ENCODE results near the gene STK24.

DNA sequence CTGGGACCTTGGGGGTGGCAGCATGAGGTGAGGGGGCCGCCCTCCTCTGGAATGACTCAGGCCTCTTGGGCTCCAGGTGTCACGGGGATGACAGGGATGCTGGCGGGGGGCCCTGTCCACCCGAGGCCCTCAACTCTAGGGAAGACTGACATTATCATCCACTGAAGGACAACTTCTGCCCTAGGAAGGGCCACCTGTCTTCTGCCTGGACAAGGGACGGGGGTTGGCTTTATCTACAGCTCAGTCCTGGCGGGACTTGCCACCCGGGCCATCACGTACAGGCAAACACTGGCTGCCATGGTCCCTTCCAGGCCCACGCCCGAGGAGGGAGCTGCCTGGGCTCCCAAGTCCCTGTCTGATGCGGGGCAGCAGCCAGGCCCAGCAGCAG is 130.7 kb downstream of the STK24 start:
- no peak for TF ChIP-seq RFX5 (IDR thresholded peaks at IDR 0.05)
- TF ChIP-seq, protein P1, sequence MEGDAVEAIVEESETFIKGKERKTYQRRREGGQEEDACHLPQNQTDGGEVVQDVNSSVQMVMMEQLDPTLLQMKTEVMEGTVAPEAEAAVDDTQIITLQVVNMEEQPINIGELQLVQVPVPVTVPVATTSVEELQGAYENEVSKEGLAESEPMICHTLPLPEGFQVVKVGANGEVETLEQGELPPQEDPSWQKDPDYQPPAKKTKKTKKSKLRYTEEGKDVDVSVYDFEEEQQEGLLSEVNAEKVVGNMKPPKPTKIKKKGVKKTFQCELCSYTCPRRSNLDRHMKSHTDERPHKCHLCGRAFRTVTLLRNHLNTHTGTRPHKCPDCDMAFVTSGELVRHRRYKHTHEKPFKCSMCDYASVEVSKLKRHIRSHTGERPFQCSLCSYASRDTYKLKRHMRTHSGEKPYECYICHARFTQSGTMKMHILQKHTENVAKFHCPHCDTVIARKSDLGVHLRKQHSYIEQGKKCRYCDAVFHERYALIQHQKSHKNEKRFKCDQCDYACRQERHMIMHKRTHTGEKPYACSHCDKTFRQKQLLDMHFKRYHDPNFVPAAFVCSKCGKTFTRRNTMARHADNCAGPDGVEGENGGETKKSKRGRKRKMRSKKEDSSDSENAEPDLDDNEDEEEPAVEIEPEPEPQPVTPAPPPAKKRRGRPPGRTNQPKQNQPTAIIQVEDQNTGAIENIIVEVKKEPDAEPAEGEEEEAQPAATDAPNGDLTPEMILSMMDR (IDR thresholded peaks at IDR 0.05): no peak
- TF ChIP-seq, protein P2, sequence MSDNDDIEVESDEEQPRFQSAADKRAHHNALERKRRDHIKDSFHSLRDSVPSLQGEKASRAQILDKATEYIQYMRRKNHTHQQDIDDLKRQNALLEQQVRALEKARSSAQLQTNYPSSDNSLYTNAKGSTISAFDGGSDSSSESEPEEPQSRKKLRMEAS (IDR thresholded peaks at IDR 0.05): no peak
- no peak for TF ChIP-seq RAD21 (conservative IDR thresholded peaks at IDR 0.05 in 1 of 2, IDR thresholded peaks at IDR 0.05 in 1 of 2)
- no peak for TF ChIP-seq SREBF2 (IDR thresholded peaks at IDR 0.05)
- no peak for TF ChIP-seq POLR2A (IDR thresholded peaks at IDR 0.05; ENCODE audit: low read length)
- no peak for TF ChIP-seq BHLHE40 (IDR thresholded peaks at IDR 0.05; ENCODE audit: low read depth, low read length)
- no peak for TF ChIP-seq EHMT2 (IDR thresholded peaks at IDR 0.05; ENCODE audit: low read depth)
- TF ChIP-seq SMC3 (IDR thresholded peaks at IDR 0.05): no peak
- no peak for TF ChIP-seq REST (IDR thresholded peaks at IDR 0.05)
- no peak for TF ChIP-seq ZFP36 (IDR thresholded peaks at IDR 0.05; ENCODE audit: borderline replicate concordance, partially characterized antibody)
- TF ChIP-seq POLR2AphosphoS2 (conservative IDR thresholded peaks at IDR 0.05; ENCODE audit: low read length): no peak
- TF ChIP-seq KDM5A (IDR thresholded peaks at IDR 0.05): no peak
- TF ChIP-seq GATA3 (IDR thresholded peaks at IDR 0.05; ENCODE audit: borderline replicate concordance): no peak

Data from A549 (cell line).